Osteoblast (primary cell): ENCODE measurements around the gene MEF2C. TPM values are rescaled to one million over a fixed set of nuclear protein-coding genes. Genes with fewer than 3 reads are reported as not detected.

Source experiments
- DNase-seq: peaks from one replicate; pipeline ENCODE4 v3.0.0; 2011; ENCODE audit warnings: low spot score, mixed read lengths; ENCODE audit not compliant: insufficient read length; ENCODE audit errors: missing footprints
- H2AFZ ChIP-seq: 2 replicates; pipeline ENCODE4 v1.6.0; 2011; ENCODE audit warnings: mild to moderate bottlenecking, low read length
- H3K27ac ChIP-seq: 2 replicates; pipeline ENCODE4 v1.5.1; 2011; ENCODE audit warnings: mild to moderate bottlenecking, low read depth, low read length, moderate library complexity
- H3K27me3 ChIP-seq: 2 replicates; pipeline ENCODE4 v1.6.0; 2012; ENCODE audit warnings: mild to moderate bottlenecking, control low read depth, inconsistent platforms, low read length, moderate library complexity; ENCODE audit not compliant: insufficient read depth
- H3K36me3 ChIP-seq: 2 replicates; pipeline ENCODE4 v1.5.1; 2011; ENCODE audit warnings: mild to moderate bottlenecking, low read length, control low read depth, moderate library complexity; ENCODE audit not compliant: insufficient read depth
- H3K4me1 ChIP-seq: 2 replicates; pipeline ENCODE4 v1.5.1; 2011; ENCODE audit warnings: mild to moderate bottlenecking, low read length, control low read depth, moderate library complexity; ENCODE audit not compliant: insufficient read depth
- H3K4me2 ChIP-seq: 2 replicates; pipeline ENCODE4 v1.6.0; 2011; ENCODE audit warnings: mild to moderate bottlenecking, low read length; ENCODE audit not compliant: insufficient read depth
- H3K4me3 ChIP-seq: fragments of 200-600 bp; sonication (generic); 3 replicates; pipeline ENCODE4 v1.5.1; 2012; ENCODE audit warnings: mild to moderate bottlenecking, low read length, inconsistent platforms; ENCODE audit not compliant: insufficient read depth
- H3K79me2 ChIP-seq: 2 replicates; pipeline ENCODE4 v1.6.0; 2012; ENCODE audit warnings: mild to moderate bottlenecking, low read length, control low read depth, inconsistent platforms; ENCODE audit not compliant: insufficient read depth
- H3K9me3 ChIP-seq: 2 replicates; pipeline ENCODE4 v1.5.1; 2011; ENCODE audit warnings: low read depth, low read length, control low read depth
- H4K20me1 ChIP-seq: 2 replicates; pipeline ENCODE4 v1.6.0; 2012; ENCODE audit warnings: mild to moderate bottlenecking, low read length, control low read depth; ENCODE audit not compliant: insufficient read depth
- CTCF ChIP-seq: IDR thresholded peaks from 2 replicates; pipeline ENCODE4 v1.5.1; 2011; ENCODE audit warnings: mild to moderate bottlenecking, low read depth, low read length, moderate library complexity; ENCODE audit errors: extremely low read depth
- total RNA-seq: library from RNA; depleted of rRNA; stranded (reverse); fragments of >200 nt; gene quantifications from 2 replicates; pipeline ENCODE4 v1.2.3, GENCODE V29; 2012

The MEF2C gene
- total RNA-seq, 1 donor: 13.4 TPM

DNA sequence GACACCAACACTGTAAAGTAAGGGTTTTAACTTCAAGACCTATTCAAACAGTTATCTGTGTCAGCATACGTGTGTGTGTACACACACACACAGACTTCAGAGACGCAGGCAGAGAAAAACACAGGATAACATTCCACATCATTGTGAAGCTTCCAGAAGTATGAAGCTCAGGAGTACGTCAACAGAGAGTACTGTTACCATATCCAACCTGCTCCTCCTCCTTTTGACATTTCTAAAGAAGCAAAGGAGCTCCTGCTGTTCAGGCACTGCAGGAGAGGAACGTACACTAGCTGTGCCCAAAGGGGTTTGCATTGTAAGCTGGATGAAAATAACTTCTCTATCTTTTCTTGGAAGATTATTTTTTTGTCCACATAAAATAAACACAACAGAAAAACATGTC is 180.7 kb downstream of the MEF2C start:
- Histone ChIP-seq H4K20me1 (no peaks in the 10 kb centered on the region), H3K4me3 (no peak overlapping the region), H3K4me2 (no peak overlapping the region), H3K4me1 (no peaks in the 10 kb centered on the region), H3K36me3 (no peaks in the 10 kb centered on the region), H3K27me3 (no peaks in the 10 kb centered on the region), H3K79me2 (no peaks in the 10 kb centered on the region), H3K27ac (no peak overlapping the region), H2AFZ (no peak overlapping the region), H3K9me3 (no peaks in the 10 kb centered on the region)
- no peak for DNase-seq
- no peak for TF ChIP-seq CTCF

- Histone ChIP-seq H3K4me3 (no peak overlapping the region), H3K27me3 (peaks cover 17% of the 10 kb centered on the region), H3K9me3 (no peaks in the 10 kb centered on the region), H3K27ac (no peak overlapping the region), H3K4me1 (no peaks in the 10 kb centered on the region), H3K36me3 (no peaks in the 10 kb centered on the region), H2AFZ (no peak overlapping the region), H4K20me1 (no peaks in the 10 kb centered on the region), H3K79me2 (no peaks in the 10 kb centered on the region), H3K4me2 (no peak overlapping the region)
- no peak for DNase-seq
- no peak for TF ChIP-seq CTCF
These were observed 182.9 kb downstream of the MEF2C start for GRCh38 chr5:88700121-88700520.

- H3K9me3 ChIP-seq: no peaks in the 10 kb centered on the region
- H2AFZ ChIP-seq: no peak overlapping the region
- no peak for DNase-seq
- no peak overlapping the region for H3K4me3 ChIP-seq
- H3K4me2 ChIP-seq: no peak overlapping the region
- no peaks in the 10 kb centered on the region for H3K4me1 ChIP-seq
- peaks cover 33% of the 10 kb centered on the region for H3K27me3 ChIP-seq
- no peaks in the 10 kb centered on the region for H3K79me2 ChIP-seq
- no peaks in the 10 kb centered on the region for H3K36me3 ChIP-seq
- H3K27ac ChIP-seq: no peak overlapping the region
- TF ChIP-seq CTCF: no peak
- no peaks in the 10 kb centered on the region for H4K20me1 ChIP-seq
These were observed 184.7 kb downstream of the MEF2C start for GRCh38 chr5:88698290-88698689.

DNA sequence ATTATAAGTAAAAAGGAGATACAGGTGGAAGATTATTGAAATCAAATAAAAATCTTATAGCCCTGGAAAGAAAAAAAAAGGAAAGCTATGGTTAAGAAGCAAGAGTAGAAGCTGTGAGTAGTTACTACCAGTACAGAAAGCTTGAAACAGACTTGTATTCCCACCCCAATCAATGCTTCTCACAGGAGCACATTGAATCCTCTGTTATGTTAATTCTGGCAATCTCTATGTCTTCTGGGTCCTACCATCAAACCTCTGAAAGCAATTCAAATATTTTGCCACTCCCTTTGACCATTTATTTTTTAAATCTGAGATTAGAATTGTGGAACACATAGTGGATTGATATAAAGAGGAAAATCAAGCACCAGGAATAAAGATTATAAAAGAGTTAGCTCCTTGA is 186.5 kb downstream of the MEF2C start:
- no peak overlapping the region for H2AFZ ChIP-seq
- H3K4me1 ChIP-seq: no peaks in the 10 kb centered on the region
- TF ChIP-seq CTCF: no peak
- H3K36me3 ChIP-seq: no peaks in the 10 kb centered on the region
- H3K27ac ChIP-seq: no peak overlapping the region
- H3K9me3 ChIP-seq: no peaks in the 10 kb centered on the region
- DNase-seq: no peak
- H4K20me1 ChIP-seq: no peaks in the 10 kb centered on the region
- H3K79me2 ChIP-seq: no peaks in the 10 kb centered on the region
- H3K27me3 ChIP-seq: peaks cover 51% of the 10 kb centered on the region
- H3K4me3 ChIP-seq: no peak overlapping the region
- no peak overlapping the region for H3K4me2 ChIP-seq
